ENCODE results near the gene FBL. TPM values are rescaled to one million over a fixed set of nuclear protein-coding genes. Genes with fewer than 3 reads are reported as not detected.

The FBL gene
- total RNA-seq, 1 experiment from 2014 or later: 4,927 TPM

DNA sequence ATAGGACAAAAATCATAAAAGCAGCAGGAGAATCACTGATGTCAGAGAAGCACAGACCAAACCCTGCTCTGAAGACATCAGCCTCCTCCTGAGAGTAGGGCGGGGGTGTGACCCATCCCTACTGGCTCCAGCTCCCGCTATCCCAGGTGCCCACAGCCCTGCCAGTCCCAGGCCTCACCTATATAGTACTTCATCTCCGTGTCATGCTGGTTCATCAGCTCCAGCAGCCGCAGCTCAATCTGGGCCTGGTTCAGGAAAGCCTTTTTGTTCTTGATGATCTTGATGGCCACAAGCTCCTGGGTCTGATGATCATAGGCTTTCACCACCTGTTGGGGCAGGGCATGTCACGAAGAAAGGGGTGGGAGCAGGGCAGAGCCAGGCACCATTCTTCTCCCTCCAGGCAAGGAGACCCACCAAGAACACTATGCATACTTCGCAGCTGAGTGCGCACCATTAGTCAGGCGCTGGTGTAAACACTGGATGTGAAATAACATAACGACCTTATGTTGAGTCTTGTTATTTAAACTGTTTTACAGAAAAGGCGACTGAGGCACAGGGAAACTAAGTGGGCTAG, 16.4 kb downstream of the FBL start:
- TF ChIP-seq POLR2AphosphoS5 (IDR thresholded peaks at IDR 0.05; ENCODE audit: low read depth, low read length): no peak
- no peak for TF ChIP-seq CTCF (IDR thresholded peaks at IDR 0.05)
- no peak for TF ChIP-seq TCF7L2 (IDR thresholded peaks at IDR 0.05; ENCODE audit: low read depth, low read length)
- no peak for TF ChIP-seq SIN3A (IDR thresholded peaks at IDR 0.05; ENCODE audit: borderline replicate concordance, insufficient read depth, low read depth, low read length)
- TF ChIP-seq REST (IDR thresholded peaks at IDR 0.05; ENCODE audit: insufficient read depth in 1 of 2, low read depth in 2 of 2, low read length in 1 of 2): no peak
- Histone ChIP-seq H3K27ac (ENCODE audit: low read length) (no peak overlapping the region), H3K9me3 (ENCODE audit: control insufficient read depth, insufficient read depth, low read depth, low read length) (no peaks in the 10 kb centered on the region), H3K4me1 (ENCODE audit: control insufficient read depth, insufficient read depth, low read length) (peaks cover 36% of the 10 kb centered on the region), H3K27me3 (ENCODE audit: control insufficient read depth, insufficient read depth, low read length) (no peaks in the 10 kb centered on the region), H3K36me3 (ENCODE audit: control insufficient read depth, insufficient read depth, low read length) (peaks cover 57% of the 10 kb centered on the region), H3K4me3 (ENCODE audit: low read depth in 2 of 2, low read length in 2 of 2) (no peak overlapping the region)
- no peak for ATAC-seq
- DNase-seq (ENCODE audit: low read depth, low spot score): no peak
- CTCF ChIA-PET: interaction anchor here (0.5 to 6.6 kb wide), 6 partner anchors 14 to 448 kb away, joined by 3 to 72 read pairs (median 6); partner anchors contain the start of gene FBL
- no TSS peak for BruUV-seq (replicated peaks)
- in situ Hi-C loops (cut with HindIII; ENCODE audit: low pct_unique_long_range_greater_than_20kb, low sequenced_read_pairs): no loop called here
- intact Hi-C loops (cut with micrococcal nuclease; ENCODE audit: unreplicated experiment): loop anchor here (5.0 kb wide), 1 partner anchor 287 kb away; the partner anchor contains the start of gene EID2
- POLR2A ChIA-PET: interaction anchor here (0.5 to 2.1 kb wide), 12 partner anchors 9 to 1177 kb away, joined by 4 to 10 read pairs (median 6); partner anchors contain the start of genes FBL and RPS16

DNA sequence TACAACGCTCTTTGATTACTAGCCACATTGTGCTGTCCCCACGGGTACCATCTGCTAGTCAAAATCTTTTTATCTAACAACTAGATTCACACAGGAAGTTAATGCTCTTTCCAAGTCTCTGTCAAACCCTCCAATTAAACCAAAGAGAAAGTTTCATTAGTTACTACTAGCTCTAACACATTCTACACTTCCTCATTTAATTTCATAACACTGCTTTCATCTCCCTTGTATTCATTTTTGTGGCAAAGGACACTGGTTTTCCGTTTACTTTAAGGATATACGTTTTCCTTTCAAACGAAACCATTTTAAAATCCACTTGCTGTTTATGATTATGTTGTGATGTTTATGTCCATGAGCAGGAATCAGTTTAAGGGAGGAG, 17.5 kb downstream of the FBL start:
- intact Hi-C loops (cut with micrococcal nuclease; ENCODE audit: unreplicated experiment): no loop called here

More for the DNA sequence above, 17.5 kb downstream of the FBL start:
- Histone ChIP-seq H3K9me3 (ENCODE audit: control insufficient read depth, insufficient read depth, low read depth, low read length) (no peaks in the 10 kb centered on the region), H3K27me3 (ENCODE audit: control insufficient read depth, insufficient read depth, low read length) (no peaks in the 10 kb centered on the region), H3K36me3 (ENCODE audit: control insufficient read depth, insufficient read depth, low read length) (peaks cover 51% of the 10 kb centered on the region), H3K4me1 (ENCODE audit: control insufficient read depth, insufficient read depth, low read length) (peaks cover 34% of the 10 kb centered on the region), H3K4me3 (ENCODE audit: low read depth in 2 of 2, low read length in 2 of 2) (no peak overlapping the region), H3K27ac (ENCODE audit: low read length) (0 out of 2 replicates have a peak overlapping the region, but pooled peaks have one; percentile 0)
- TSS peak; percentile 19 for BruUV-seq (replicated peaks)
- ATAC-seq (no peak), DNase-seq (ENCODE audit: low read depth, low spot score) (no peak)
- in situ Hi-C loops (cut with HindIII; ENCODE audit: low pct_unique_long_range_greater_than_20kb, low sequenced_read_pairs): no loop called here
- POLR2A ChIA-PET: interaction anchor here (0.6 to 2.1 kb wide), 15 partner anchors 8 to 486 kb away, joined by 3 to 14 read pairs (median 7); partner anchors contain the start of genes FBL, RPS16 and SAMD4B
- CTCF ChIA-PET: interaction anchor here (0.6 to 6.6 kb wide), 12 partner anchors 13 to 1194 kb away, joined by 3 to 72 read pairs (median 4); partner anchors contain the start of gene FBL
- TF ChIP-seq SIN3A (IDR thresholded peaks at IDR 0.05; ENCODE audit: borderline replicate concordance, insufficient read depth, low read depth, low read length): no peak
- TF ChIP-seq POLR2AphosphoS5 (IDR thresholded peaks at IDR 0.05; ENCODE audit: low read depth, low read length): no peak
- no peak for TF ChIP-seq TCF7L2 (IDR thresholded peaks at IDR 0.05; ENCODE audit: low read depth, low read length)
- no peak for TF ChIP-seq CTCF (IDR thresholded peaks at IDR 0.05)
- TF ChIP-seq REST (IDR thresholded peaks at IDR 0.05; ENCODE audit: insufficient read depth in 1 of 2, low read depth in 2 of 2, low read length in 1 of 2): no peak

All from Panc1 (cell line).